Chondrocyte (in vitro differentiated cells): ENCODE measurements around the gene AFF3. TPM values are rescaled to one million over a fixed set of nuclear protein-coding genes. Genes with fewer than 3 reads are reported as not detected.

ENCODE experiments used
- DNase-seq: peaks from one replicate; pipeline ENCODE4 v3.0.0; 2021; ENCODE audit warnings: mixed read lengths, low spot score
- H3K27ac Mint-ChIP-seq: one replicate; pipeline ENCODE4 v1.8.0; 2021; ENCODE audit warnings: mild to moderate bottlenecking, moderate library complexity, mixed read lengths; ENCODE audit not compliant: unreplicated experiment
- H3K27me3 Mint-ChIP-seq: 2 replicates; pipeline ENCODE4 v1.8.0; 2021; ENCODE audit warnings: low read depth, mixed read lengths
- H3K36me3 Mint-ChIP-seq: 2 replicates; pipeline ENCODE4 v1.8.0; 2021; ENCODE audit warnings: low read depth, mixed read lengths
- H3K4me1 Mint-ChIP-seq: 2 replicates; pipeline ENCODE4 v1.8.0; 2021; ENCODE audit warnings: low read depth, mild to moderate bottlenecking, mixed read lengths
- H3K4me3 Mint-ChIP-seq: one replicate; pipeline ENCODE4 v1.8.0; 2021; ENCODE audit warnings: mild to moderate bottlenecking, moderate library complexity, mixed read lengths; ENCODE audit not compliant: unreplicated experiment
- H3K9me3 Mint-ChIP-seq: 2 replicates; pipeline ENCODE4 v1.8.0; 2021; ENCODE audit warnings: low read depth, mixed read lengths
- total RNA-seq: library from RNA; stranded (reverse); gene quantifications from 3 replicates; pipeline ENCODE4 v1.2.1, GENCODE V29; 2021
- TF ChIP-seq, protein P1 (sequence below): fragments of 200-600 bp; sonication (generic); IDR thresholded peaks from 2 replicates; pipeline ENCODE4 v1.5.0; 2021; ENCODE audit warnings: antibody characterized with exemption, mild to moderate bottlenecking, moderate library complexity

The AFF3 gene
- total RNA-seq, 1 donor from 2014 or later = 127 TPM

DNA sequence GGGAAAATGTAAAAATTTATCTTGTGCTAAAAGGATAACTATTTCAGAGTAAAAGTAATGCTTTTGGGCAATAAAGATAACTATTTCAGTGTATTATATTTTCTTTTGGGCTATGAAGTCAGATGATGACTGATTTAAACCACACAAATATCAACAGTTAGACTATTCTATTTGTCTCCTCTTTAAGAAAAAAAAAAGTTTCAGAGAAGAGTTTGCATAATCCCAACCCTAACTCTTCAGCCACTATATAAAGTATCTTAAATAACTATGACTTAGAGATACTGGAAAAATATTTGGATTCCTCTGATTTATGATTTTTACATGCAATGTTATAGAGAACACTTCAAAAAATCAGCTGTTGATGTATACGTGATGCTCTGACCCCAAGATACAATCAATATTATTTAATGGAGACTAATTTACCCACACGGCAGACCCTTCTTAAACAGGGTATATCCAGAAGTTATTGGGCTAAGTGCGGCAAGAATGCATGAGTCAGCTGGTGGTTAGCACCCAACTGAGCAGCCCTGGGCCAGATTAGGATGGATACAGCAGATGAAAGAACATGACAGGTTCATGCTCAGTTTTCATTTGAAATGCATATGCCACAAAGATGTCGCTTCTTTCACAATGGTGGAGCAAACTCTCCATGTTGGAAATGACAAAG lies 279.0 kb downstream of the AFF3 start:
- Mint-ChIP-seq H3K4me1 (peaks cover 87% of the 10 kb centered on the region), H3K27ac (peak overlapping the region; percentile 37), H3K9me3 (no peaks in the 10 kb centered on the region), H3K4me3 (no peak overlapping the region), H3K27me3 (no peaks in the 10 kb centered on the region), H3K36me3 (peaks cover 4% of the 10 kb centered on the region)
- no peak for DNase-seq
- TF ChIP-seq, protein P1, sequence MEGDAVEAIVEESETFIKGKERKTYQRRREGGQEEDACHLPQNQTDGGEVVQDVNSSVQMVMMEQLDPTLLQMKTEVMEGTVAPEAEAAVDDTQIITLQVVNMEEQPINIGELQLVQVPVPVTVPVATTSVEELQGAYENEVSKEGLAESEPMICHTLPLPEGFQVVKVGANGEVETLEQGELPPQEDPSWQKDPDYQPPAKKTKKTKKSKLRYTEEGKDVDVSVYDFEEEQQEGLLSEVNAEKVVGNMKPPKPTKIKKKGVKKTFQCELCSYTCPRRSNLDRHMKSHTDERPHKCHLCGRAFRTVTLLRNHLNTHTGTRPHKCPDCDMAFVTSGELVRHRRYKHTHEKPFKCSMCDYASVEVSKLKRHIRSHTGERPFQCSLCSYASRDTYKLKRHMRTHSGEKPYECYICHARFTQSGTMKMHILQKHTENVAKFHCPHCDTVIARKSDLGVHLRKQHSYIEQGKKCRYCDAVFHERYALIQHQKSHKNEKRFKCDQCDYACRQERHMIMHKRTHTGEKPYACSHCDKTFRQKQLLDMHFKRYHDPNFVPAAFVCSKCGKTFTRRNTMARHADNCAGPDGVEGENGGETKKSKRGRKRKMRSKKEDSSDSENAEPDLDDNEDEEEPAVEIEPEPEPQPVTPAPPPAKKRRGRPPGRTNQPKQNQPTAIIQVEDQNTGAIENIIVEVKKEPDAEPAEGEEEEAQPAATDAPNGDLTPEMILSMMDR = no peak

DNA sequence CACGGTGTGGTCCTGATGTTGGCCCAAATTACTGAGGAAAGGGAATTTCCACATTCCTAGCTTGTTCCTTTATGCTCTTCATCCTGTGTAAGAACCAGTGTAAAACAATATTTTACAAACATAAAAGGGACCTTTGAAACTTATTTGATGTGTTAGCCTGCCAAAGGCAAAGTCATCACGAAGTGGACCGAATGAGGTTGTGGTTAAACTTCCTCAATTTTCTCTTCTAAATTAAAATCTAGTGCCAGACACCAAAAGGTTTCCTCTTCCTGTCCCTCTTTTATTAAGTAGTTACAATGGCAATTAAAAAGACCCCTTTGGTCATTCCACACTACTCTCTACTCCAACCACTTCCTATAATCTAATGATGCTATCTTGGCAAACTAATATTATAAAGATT lies 279.8 kb downstream of the AFF3 start:
- no peak overlapping the region for H3K4me3 Mint-ChIP-seq
- H3K27ac Mint-ChIP-seq = no peak overlapping the region
- H3K4me1 Mint-ChIP-seq = peaks cover 87% of the 10 kb centered on the region
- no peaks in the 10 kb centered on the region for H3K27me3 Mint-ChIP-seq
- TF ChIP-seq, protein P1 = no peak
- H3K9me3 Mint-ChIP-seq = no peaks in the 10 kb centered on the region
- no peak for DNase-seq
- no peaks in the 10 kb centered on the region for H3K36me3 Mint-ChIP-seq

DNA sequence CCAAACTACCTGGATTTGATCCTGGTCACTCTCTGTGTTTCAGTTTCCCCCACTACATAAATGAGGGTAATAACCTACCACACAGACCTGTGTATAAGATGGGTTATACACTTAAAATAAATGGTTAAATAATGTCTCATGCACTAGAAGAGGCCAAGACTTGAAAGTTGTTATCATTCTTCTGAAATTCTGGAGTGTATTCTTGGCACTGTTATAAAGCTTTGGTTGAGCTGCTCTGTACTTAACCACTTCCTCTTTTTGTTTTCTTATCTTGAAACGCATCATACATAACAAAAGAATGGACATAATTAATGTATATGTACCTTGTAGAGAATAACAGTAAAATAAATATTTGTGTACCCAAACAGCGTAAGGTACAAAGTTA lies 281.0 kb downstream of the AFF3 start:
- DNase-seq = no peak
- H3K36me3 Mint-ChIP-seq = no peaks in the 10 kb centered on the region
- no peak overlapping the region for H3K4me3 Mint-ChIP-seq
- TF ChIP-seq, protein P1 = no peak
- no peaks in the 10 kb centered on the region for H3K27me3 Mint-ChIP-seq
- peaks cover 82% of the 10 kb centered on the region for H3K4me1 Mint-ChIP-seq
- no peak overlapping the region for H3K27ac Mint-ChIP-seq
- no peaks in the 10 kb centered on the region for H3K9me3 Mint-ChIP-seq

DNA sequence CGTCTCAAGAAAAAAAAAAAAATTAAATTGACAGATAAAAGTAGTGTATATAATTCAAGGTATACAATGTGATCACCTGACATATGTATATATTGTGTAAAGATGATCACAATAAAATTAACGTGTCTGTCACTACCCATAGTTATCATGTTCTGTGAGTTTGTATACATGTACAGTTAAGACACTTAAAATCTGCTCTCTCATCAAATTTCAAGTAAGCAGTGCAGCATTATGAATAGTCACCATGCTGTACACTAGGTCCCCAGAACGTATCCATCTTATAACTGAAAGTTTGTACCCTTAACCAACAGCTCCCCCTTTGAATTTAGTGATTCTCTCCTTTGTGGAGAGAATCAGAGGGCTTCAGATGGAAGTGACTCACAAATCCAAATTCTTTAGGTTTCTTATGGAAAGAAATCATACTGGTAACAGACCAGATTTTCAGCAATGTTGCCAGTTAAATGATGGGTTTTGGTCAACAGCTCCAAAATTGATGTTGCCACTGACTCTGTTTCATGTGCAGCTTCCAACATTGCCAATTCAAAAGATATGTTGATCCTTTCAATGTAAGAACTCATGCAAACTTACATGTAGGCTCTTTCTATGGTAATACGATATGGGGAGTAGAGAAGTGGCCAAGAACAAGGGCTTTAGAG lies 281.5 kb downstream of the AFF3 start:
- peaks cover under 1% of the 10 kb centered on the region for H3K9me3 Mint-ChIP-seq
- H3K36me3 Mint-ChIP-seq = peaks cover under 1% of the 10 kb centered on the region
- no peak overlapping the region for H3K27ac Mint-ChIP-seq
- no peak overlapping the region for H3K4me3 Mint-ChIP-seq
- no peak for DNase-seq
- TF ChIP-seq, protein P1 = no peak
- H3K27me3 Mint-ChIP-seq = no peaks in the 10 kb centered on the region
- peaks cover 76% of the 10 kb centered on the region for H3K4me1 Mint-ChIP-seq

DNA sequence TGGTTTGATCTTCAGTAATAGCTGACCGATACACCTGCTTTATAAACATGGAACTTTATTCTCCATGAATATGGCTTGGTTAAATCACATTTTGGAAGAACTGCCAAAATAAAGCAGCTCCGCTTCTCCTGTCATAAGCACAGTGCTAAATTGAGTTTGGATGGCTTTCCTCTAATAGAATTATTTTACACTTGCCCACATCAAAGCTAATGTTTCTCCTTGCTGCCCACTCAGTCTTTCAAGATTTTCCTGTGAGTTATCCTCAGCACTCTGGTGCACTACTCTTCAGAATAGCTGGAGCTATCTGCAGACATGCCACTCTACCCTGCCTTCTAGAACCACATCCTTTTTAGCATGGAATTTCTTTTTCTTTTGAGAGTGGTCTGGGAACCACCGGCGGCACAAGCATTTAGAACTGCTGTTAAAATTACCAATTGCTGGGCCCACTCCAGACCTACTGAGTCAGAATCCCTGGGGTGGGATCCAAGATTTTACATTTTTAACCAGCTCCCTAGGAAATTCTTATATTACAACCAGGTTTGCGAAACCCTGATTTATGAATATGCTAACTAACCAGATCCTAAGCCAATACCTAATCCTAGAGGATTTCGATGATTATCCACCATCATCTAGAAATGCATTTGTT lies 283.3 kb downstream of the AFF3 start:
- TF ChIP-seq, protein P1 = no peak
- DNase-seq = no peak
- no peak overlapping the region for H3K4me3 Mint-ChIP-seq
- H3K9me3 Mint-ChIP-seq = peaks cover 4% of the 10 kb centered on the region
- no peaks in the 10 kb centered on the region for H3K27me3 Mint-ChIP-seq
- peaks cover 14% of the 10 kb centered on the region for H3K36me3 Mint-ChIP-seq
- H3K4me1 Mint-ChIP-seq = peaks cover 59% of the 10 kb centered on the region
- H3K27ac Mint-ChIP-seq = peak overlapping the region; percentile 55
